AG10803 (cell line): Measurements from ENCODE around the gene FAM114A2.

Experiments
- DNase-seq: peaks from one replicate; pipeline ENCODE4 v3.0.0; 2010; ENCODE audit warnings: low read depth
- H3K4me3 ChIP-seq: 2 replicates; pipeline ENCODE4 v1.5.1; 2011; ENCODE audit warnings: mild to moderate bottlenecking, low read length, control low read depth
- CTCF ChIP-seq: conservative IDR thresholded peaks from 2 replicates; pipeline ENCODE4 v1.5.1; 2011; ENCODE audit warnings: mild to moderate bottlenecking, low read length, control low read depth, inconsistent platforms

FAM114A2 gene

GRCh38 chr5:154038707-154039457, at the start of gene FAM114A2, which contains the start of gene MFAP3:
Gene FAM114A2, minus strand, starts transcription at chr5:154038910. Its CDS starts 3,957 bp downstream, at chr5:154034953.
Gene MFAP3, plus strand, starts transcription at chr5:154038967. Its CDS starts 10,756 bp downstream, at chr5:154049723.
- no peak for TF ChIP-seq CTCF
- peak; percentile 79 for DNase-seq
- peak within 1 kb of the TSS; percentile 94 for H3K4me3 ChIP-seq

GRCh38 chr5:154087260-154087659, 48.5 kb upstream of the FAM114A2 start:
- peak; percentile 34 for DNase-seq
- no peak overlapping the region for H3K4me3 ChIP-seq
- no peak for TF ChIP-seq CTCF

GRCh38 chr5:154086641-154087040, 47.9 kb upstream of the FAM114A2 start:
- no peak for TF ChIP-seq CTCF
- peak; percentile 47 for DNase-seq
- H3K4me3 ChIP-seq = no peak overlapping the region

- DNase-seq = no peak
- no peak for TF ChIP-seq CTCF
- no peak overlapping the region for H3K4me3 ChIP-seq
Measured at GRCh38 chr5:154086146-154086545, 47.4 kb upstream of the FAM114A2 start.

GRCh38 chr5:154084062-154084639, 45.4 kb upstream of the FAM114A2 start:
- no peak for DNase-seq
- H3K4me3 ChIP-seq = no peak overlapping the region
- TF ChIP-seq CTCF = no peak

- no peak overlapping the region for H3K4me3 ChIP-seq
- DNase-seq = no peak
- TF ChIP-seq CTCF = no peak
Measured at GRCh38 chr5:154081246-154081645, 42.5 kb upstream of the FAM114A2 start.

GRCh38 chr5:154078272-154078671, 39.6 kb upstream of the FAM114A2 start:
- no peak overlapping the region for H3K4me3 ChIP-seq
- no peak for DNase-seq
- TF ChIP-seq CTCF = no peak
